Measurements from ENCODE around the gene OLFML2B.

Gene OLFML2B

DNA sequence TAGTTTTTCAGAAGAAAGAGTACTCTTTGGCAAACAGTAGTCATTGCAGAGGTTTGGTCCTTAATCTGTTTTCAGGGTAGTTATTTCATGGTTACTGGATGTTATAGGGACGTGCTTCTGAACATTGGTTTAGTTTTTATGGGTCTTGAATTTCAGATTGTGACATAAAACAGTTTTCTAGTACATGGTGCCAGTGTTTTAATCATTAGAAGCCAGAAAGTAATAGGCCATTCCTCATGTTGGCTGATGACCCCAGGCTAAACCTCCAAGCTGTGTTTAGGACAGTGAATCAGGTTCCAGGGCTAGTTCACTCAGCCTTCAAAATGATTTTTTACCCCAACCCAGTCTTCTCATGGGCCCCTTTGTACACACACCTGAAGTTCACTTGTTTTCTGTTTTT, 73.3 kb downstream of the OLFML2B start:
- POLR2A ChIA-PET = no interaction called here

DNA sequence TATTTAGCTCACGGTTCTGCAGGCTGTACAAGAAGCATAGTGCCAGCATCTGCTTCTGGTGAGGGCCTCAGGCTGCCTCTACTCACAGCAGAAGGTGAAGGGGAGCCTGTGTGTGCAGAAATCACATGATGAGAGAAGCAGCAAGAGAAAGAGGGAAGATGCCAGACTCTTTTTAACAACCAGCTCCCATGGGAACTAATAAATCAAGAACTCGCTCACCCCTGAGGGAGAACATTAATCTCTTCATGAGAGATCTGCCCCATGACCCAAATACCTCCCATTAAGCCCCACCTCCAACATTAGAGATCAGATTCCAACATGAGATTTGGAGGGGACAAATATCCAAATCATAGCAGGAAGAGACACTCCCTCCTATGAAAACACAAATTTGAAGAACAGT, 74.1 kb downstream of the OLFML2B start:
- no peak for TF ChIP-seq TARDBP (IDR thresholded peaks at IDR 0.05)
- TF ChIP-seq CTBP1 (IDR thresholded peaks at IDR 0.05; ENCODE audit: borderline replicate concordance) = no peak; the same call in 1 of the 2 replicates
- no peak for TF ChIP-seq ELF4 (IDR thresholded peaks at IDR 0.05)
- TF ChIP-seq, protein P1, sequence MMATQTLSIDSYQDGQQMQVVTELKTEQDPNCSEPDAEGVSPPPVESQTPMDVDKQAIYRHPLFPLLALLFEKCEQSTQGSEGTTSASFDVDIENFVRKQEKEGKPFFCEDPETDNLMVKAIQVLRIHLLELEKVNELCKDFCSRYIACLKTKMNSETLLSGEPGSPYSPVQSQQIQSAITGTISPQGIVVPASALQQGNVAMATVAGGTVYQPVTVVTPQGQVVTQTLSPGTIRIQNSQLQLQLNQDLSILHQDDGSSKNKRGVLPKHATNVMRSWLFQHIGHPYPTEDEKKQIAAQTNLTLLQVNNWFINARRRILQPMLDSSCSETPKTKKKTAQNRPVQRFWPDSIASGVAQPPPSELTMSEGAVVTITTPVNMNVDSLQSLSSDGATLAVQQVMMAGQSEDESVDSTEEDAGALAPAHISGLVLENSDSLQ (IDR thresholded peaks at IDR 0.05) = peak; percentile 71
- ChIA-PET POLR2A (no interaction called here), CTCF (no interaction called here)
- no peak for DNase-seq (ENCODE audit: extremely low spot score)

More for the DNA sequence above, 73.3 kb downstream of the OLFML2B start:
- no peak for TF ChIP-seq ELF4 (IDR thresholded peaks at IDR 0.05)
- TF ChIP-seq BHLHE40 (IDR thresholded peaks at IDR 0.05; ENCODE audit: borderline replicate concordance) = no peak
- no peak for TF ChIP-seq FOXM1 (IDR thresholded peaks at IDR 0.05; ENCODE audit: borderline replicate concordance)
- TF ChIP-seq ZNF384 (IDR thresholded peaks at IDR 0.05) = no peak
- TF ChIP-seq CTBP1 (IDR thresholded peaks at IDR 0.05; ENCODE audit: borderline replicate concordance) = no peak
- no peak for TF ChIP-seq SUZ12 (IDR thresholded peaks at IDR 0.05)
- TF ChIP-seq HDGF (IDR thresholded peaks at IDR 0.05; ENCODE audit: borderline replicate concordance) = no peak
- TF ChIP-seq L3MBTL2 (conservative IDR thresholded peaks at IDR 0.05) = no peak
- TF ChIP-seq FOXA1 (IDR thresholded peaks at IDR 0.05) = no peak
- TF ChIP-seq SP1 (IDR thresholded peaks at IDR 0.05) = no peak
- TF ChIP-seq TARDBP (IDR thresholded peaks at IDR 0.05) = no peak
- no peak for TF ChIP-seq NFRKB (IDR thresholded peaks at IDR 0.05)
- no peak for TF ChIP-seq LEF1 (IDR thresholded peaks at IDR 0.05; ENCODE audit: borderline replicate concordance)
- DNase-seq (ENCODE audit: extremely low spot score) = no peak
- CTCF ChIA-PET = no interaction called here

DNA sequence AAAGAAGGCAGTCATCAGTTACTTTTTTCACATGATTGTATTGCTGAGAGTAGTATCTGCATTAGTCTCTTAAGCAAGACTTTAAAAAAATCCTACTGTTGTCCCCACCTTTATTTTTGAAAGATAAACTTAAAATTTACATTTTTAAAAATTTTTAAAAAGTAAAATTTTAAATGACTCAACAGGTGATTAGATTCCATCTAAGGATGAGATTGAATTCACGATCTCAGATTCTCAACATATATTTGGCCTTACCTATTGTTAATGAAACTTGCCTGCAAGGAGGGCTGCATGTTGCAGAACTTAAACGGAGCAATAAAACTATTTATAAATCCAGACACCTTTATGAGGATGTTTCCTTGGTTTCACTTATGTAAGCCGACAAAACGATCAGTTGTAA, 75.2 kb downstream of the OLFML2B start:
- no peak for DNase-seq (ENCODE audit: extremely low spot score)
- ChIA-PET CTCF (no interaction called here), POLR2A (no interaction called here)
- TF ChIP-seq SUZ12 (IDR thresholded peaks at IDR 0.05) = no peak
- TF ChIP-seq CTBP1 (IDR thresholded peaks at IDR 0.05; ENCODE audit: borderline replicate concordance) = no peak
- TF ChIP-seq, protein P1 (IDR thresholded peaks at IDR 0.05) = no peak
- TF ChIP-seq LEF1 (IDR thresholded peaks at IDR 0.05; ENCODE audit: borderline replicate concordance) = no peak
- no peak for TF ChIP-seq TARDBP (IDR thresholded peaks at IDR 0.05)
- no peak for TF ChIP-seq HDGF (IDR thresholded peaks at IDR 0.05; ENCODE audit: borderline replicate concordance)
- no peak for TF ChIP-seq NFRKB (IDR thresholded peaks at IDR 0.05)
- no peak for TF ChIP-seq ZNF384 (IDR thresholded peaks at IDR 0.05)

DNA sequence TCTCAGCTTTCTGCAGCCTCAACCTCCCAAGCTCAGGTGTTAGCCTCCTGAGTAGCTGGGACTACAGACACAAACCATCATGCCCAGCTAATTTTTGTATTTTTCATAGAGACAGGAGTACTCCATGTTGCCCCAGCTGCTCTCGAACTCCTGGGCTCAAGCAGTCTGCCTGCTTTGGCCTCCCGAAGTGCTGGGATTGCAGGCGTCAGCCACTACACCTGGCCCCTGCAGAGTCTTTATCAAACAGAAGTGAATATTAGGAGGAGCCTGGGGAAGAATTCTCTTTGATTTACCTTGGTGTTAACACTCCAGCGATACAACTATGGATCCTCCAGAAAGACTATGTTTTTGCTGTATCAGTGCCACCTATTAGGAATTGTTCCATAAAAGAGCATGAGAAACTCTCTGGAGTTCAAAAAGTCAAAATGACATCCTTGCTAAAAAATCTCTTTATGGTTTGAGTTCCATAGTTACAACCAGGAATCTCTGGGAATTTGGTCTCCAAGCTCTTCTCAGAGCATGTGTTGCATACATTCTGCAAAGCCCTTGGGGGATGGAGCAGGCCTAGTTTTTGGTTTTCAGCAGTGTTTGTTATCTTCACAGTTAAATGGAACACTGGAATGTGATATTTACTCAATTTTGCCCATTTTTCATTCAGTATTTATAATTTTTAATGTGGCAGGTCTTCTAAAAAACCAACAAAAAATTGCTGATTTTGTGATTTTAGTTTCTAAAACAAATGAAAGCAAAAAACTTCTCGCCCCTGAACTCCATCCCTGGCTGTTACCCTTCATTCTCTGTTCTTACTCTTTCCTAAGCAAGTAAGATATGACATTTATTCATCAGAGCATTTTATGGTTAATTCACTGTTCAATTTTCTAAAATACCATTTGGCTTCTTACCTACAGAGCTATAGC, 77.3 kb downstream of the OLFML2B start:
- TF ChIP-seq FOXK2 (IDR thresholded peaks at IDR 0.05) (no peak), LEF1 (IDR thresholded peaks at IDR 0.05; ENCODE audit: borderline replicate concordance) (no peak), SUZ12 (IDR thresholded peaks at IDR 0.05) (no peak), BHLHE40 (IDR thresholded peaks at IDR 0.05; ENCODE audit: borderline replicate concordance) (no peak), L3MBTL2 (conservative IDR thresholded peaks at IDR 0.05) (no peak), ARNT (IDR thresholded peaks at IDR 0.05) (no peak)
- DNase-seq (ENCODE audit: extremely low spot score) = no peak
- CTCF ChIA-PET = interaction anchor here (0.6 kb wide), 1 partner anchor 956 kb away, joined by 4 read pairs; no protein-coding TSS in a partner anchor
- POLR2A ChIA-PET = no interaction called here

DNA sequence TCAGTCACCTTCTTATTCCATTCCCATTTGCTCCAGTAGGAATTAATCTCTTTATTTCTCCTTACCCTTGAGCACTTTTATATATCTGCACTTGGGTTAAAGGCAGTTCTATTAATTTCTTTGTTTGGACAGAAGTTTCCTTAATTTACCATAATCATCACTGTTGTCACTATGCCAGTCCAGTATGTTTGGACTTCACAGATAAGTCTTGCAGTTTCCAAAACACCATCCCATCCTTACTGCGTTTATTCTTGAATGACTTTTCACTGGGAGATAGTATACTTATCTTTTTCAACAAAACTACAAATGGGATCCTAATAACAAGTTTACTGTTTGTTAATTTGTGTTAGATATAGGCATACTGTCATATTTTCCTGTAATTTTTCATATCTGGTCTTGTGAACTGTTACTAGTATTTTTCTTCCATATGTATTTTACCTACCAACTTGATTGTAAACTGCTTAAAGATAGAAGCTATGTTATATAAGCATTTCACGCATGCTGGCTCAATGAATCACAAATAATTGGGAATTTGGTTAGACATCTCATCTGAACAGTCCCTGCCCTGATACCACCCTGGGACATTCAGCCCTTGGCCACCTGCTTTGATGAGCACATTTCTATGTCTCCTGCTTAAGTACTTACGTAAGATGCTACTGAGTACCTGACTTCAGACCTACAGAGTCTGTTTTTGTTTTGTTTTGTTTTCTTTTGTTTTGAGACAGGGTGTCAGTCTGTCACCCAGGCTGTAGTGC, 78.2 kb downstream of the OLFML2B start:
- TF ChIP-seq LEF1 (IDR thresholded peaks at IDR 0.05; ENCODE audit: borderline replicate concordance) (no peak), ARNT (IDR thresholded peaks at IDR 0.05) (no peak)
- ChIA-PET CTCF (no interaction called here), POLR2A (no interaction called here)
- DNase-seq (ENCODE audit: extremely low spot score) = no peak

DNA sequence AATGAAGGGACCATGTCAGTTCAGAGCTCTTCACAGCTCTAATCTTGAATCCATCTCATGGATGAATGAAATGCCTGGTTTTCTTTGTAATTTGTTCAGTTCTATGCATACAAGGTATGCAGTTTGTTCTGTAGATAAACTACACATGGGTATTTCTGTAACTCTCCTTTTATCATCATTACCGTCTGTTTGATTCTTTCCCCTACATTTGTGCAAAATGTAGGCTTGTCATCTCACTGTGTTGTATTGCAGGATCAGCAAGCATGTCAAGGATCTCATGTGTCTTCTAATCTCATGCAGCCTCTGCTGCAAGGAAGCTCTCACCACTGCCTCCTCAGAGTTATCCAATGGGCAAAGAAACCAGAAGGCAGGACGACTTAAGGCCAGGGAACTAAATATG, 79.3 kb downstream of the OLFML2B start:
- POLR2A ChIA-PET = no interaction called here
- TF ChIP-seq HDGF (IDR thresholded peaks at IDR 0.05; ENCODE audit: borderline replicate concordance) (no peak), SUZ12 (IDR thresholded peaks at IDR 0.05) (no peak), LEF1 (IDR thresholded peaks at IDR 0.05; ENCODE audit: borderline replicate concordance) (no peak), SP1 (IDR thresholded peaks at IDR 0.05) (no peak), FOXK2 (IDR thresholded peaks at IDR 0.05) (no peak), BHLHE40 (IDR thresholded peaks at IDR 0.05; ENCODE audit: borderline replicate concordance) (no peak), NFRKB (IDR thresholded peaks at IDR 0.05) (no peak), ZNF384 (IDR thresholded peaks at IDR 0.05) (no peak), FOXA1 (IDR thresholded peaks at IDR 0.05) (no peak), CTBP1 (IDR thresholded peaks at IDR 0.05; ENCODE audit: borderline replicate concordance) (no peak), L3MBTL2 (conservative IDR thresholded peaks at IDR 0.05) (no peak)
- TF ChIP-seq, protein P1 (IDR thresholded peaks at IDR 0.05) = no peak
- DNase-seq (ENCODE audit: extremely low spot score) = no peak
- CTCF ChIA-PET = no interaction called here

All from HEK293T (cell line).